Measurements from ENCODE around the gene KANSL1. TPM values are rescaled to one million over a fixed set of nuclear protein-coding genes. Genes with fewer than 3 reads are reported as not detected.

The KANSL1 gene
- total RNA-seq, 1 experiment from 2014 or later: 47.6 TPM

DNA sequence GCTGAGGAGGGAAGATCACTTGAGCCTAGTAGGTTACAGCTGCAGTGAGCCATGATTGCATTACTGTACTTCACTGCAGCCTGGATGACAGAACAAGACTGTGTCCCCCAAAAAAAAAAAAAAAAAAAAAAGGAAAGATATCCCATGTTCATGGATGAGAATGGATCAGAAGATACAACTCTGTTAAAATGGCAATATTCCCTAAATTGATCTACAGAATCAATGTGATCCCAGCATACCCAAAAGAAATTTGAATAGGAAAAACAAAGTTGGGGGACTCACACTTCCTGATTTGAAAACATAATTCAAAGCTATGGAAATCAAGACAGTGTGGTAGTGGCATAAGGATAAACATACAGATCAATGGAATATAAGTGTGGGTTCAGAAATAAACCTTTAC is 12.7 kb upstream of the KANSL1 start:
- Histone ChIP-seq H3F3A (ENCODE audit: low read length, unreplicated experiment) (no peaks in the 10 kb centered on the region), H3K4me3 (ENCODE audit: low read length) (no peak overlapping the region), H3K4me2 (ENCODE audit: low read length) (no peak overlapping the region), H4K20me1 (ENCODE audit: low read length) (0 out of 2 replicates have a peak, but pooled peaks cover under 1% of the 10 kb centered on the region), H3K4me1 (ENCODE audit: insufficient read depth, low read length) (no peaks in the 10 kb centered on the region), H2AFZ (ENCODE audit: low read length) (no peak overlapping the region), H3K36me3 (ENCODE audit: low read depth, low read length) (peaks cover 39% of the 10 kb centered on the region), H3K79me2 (ENCODE audit: low read length) (peaks cover 91% of the 10 kb centered on the region), H3K27ac (ENCODE audit: low read length) (no peak overlapping the region), H3K9me2 (replicated peaks; ENCODE audit: low read length) (no peaks in the 10 kb centered on the region), H3K27me3 (ENCODE audit: low read length) (no peaks in the 10 kb centered on the region), H3K9me3 (ENCODE audit: low read length) (peaks cover 12% of the 10 kb centered on the region; the same call in 1 of the 2 replicates), H3K9ac (ENCODE audit: low read length) (no peak overlapping the region)
- ATAC-seq: no peak
- ChIA-PET CTCF (no interaction called here), POLR2A (ENCODE audit: unreplicated experiment) (interaction anchor here (0.6 kb wide), 1 partner anchor 56 kb away, joined by 3 read pairs; no protein-coding TSS in a partner anchor)
- BruUV-seq (replicated peaks): no TSS peak
- TF ChIP-seq EZH2phosphoT487 (IDR thresholded peaks at IDR 0.05; ENCODE audit: borderline replicate concordance, low read length) (no peak), EZH2 (IDR thresholded peaks at IDR 0.05; ENCODE audit: low read length, unreplicated experiment) (no peak)
- TF ChIP-seq, protein P1, sequence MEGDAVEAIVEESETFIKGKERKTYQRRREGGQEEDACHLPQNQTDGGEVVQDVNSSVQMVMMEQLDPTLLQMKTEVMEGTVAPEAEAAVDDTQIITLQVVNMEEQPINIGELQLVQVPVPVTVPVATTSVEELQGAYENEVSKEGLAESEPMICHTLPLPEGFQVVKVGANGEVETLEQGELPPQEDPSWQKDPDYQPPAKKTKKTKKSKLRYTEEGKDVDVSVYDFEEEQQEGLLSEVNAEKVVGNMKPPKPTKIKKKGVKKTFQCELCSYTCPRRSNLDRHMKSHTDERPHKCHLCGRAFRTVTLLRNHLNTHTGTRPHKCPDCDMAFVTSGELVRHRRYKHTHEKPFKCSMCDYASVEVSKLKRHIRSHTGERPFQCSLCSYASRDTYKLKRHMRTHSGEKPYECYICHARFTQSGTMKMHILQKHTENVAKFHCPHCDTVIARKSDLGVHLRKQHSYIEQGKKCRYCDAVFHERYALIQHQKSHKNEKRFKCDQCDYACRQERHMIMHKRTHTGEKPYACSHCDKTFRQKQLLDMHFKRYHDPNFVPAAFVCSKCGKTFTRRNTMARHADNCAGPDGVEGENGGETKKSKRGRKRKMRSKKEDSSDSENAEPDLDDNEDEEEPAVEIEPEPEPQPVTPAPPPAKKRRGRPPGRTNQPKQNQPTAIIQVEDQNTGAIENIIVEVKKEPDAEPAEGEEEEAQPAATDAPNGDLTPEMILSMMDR (conservative IDR thresholded peaks at IDR 0.05; ENCODE audit: low read depth, low read length): no peak
- intact Hi-C loops (cut with micrococcal nuclease): no loop called here
- no peak for DNase-seq

DNA sequence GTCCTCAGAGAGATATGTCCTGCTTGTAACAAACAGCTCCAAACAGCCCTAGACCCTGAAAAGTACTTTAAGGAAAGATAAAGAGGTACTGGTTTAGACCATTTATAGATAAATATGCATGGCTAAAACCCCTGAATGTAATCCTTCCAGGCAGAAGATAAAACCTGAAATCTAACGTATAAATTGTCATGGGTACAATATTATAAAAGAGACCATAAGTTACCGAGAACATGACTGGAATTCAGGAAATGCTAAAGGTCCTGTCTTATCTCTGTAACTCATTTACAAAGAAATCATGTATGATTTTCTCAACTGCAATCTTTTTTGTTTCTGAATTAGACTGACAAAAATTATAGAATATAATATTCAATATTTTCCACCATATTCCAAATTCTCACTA is 9.2 kb upstream of the KANSL1 start:
- Histone ChIP-seq H2AFZ (ENCODE audit: low read length) (no peak overlapping the region), H3K36me3 (ENCODE audit: low read depth, low read length) (peaks cover 34% of the 10 kb centered on the region), H3K9ac (ENCODE audit: low read length) (no peak overlapping the region), H3K79me2 (ENCODE audit: low read length) (peaks cover 95% of the 10 kb centered on the region), H3K4me2 (ENCODE audit: low read length) (no peak overlapping the region), H3K9me2 (replicated peaks; ENCODE audit: low read length) (no peaks in the 10 kb centered on the region), H3K27ac (ENCODE audit: low read length) (no peak overlapping the region), H3K4me3 (ENCODE audit: low read length) (no peak overlapping the region), H4K20me1 (ENCODE audit: low read length) (no peaks in the 10 kb centered on the region), H3K27me3 (ENCODE audit: low read length) (no peaks in the 10 kb centered on the region), H3K9me3 (ENCODE audit: low read length) (peaks cover 12% of the 10 kb centered on the region; the same call in 1 of the 2 replicates), H3F3A (ENCODE audit: low read length, unreplicated experiment) (no peaks in the 10 kb centered on the region), H3K4me1 (ENCODE audit: insufficient read depth, low read length) (no peaks in the 10 kb centered on the region)
- TF ChIP-seq EZH2phosphoT487 (IDR thresholded peaks at IDR 0.05; ENCODE audit: borderline replicate concordance, low read length) (no peak), EZH2 (IDR thresholded peaks at IDR 0.05; ENCODE audit: low read length, unreplicated experiment) (no peak)
- TF ChIP-seq, protein P1 (conservative IDR thresholded peaks at IDR 0.05; ENCODE audit: low read depth, low read length): no peak
- no peak for ATAC-seq
- ChIA-PET CTCF (no interaction called here), POLR2A (ENCODE audit: unreplicated experiment) (no interaction called here)
- intact Hi-C loops (cut with micrococcal nuclease): no loop called here
- no peak for DNase-seq
- BruUV-seq (replicated peaks): no TSS peak

DNA sequence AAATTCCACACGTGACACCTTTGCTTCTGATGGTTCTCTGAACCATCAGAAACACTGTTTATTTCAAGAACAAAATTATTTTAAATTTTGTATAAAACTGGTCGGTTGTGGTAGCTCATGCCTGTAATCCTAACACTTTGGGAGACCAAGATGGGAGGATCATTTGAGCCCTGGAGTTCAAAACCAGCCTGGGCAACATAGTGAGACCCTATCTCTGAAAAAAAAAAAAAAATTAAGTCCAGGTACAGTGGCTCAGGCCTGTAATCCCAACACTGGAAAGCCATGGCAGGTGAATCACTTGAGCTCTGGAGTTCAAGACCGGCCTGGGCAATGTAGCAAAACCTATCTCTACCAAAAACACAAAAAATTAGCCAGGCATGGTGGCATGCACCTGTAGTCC is 8.3 kb upstream of the KANSL1 start:
- intact Hi-C loops (cut with micrococcal nuclease): no loop called here
- Histone ChIP-seq H3K9me2 (replicated peaks; ENCODE audit: low read length) (no peaks in the 10 kb centered on the region), H3K4me1 (ENCODE audit: insufficient read depth, low read length) (no peaks in the 10 kb centered on the region), H3K36me3 (ENCODE audit: low read depth, low read length) (peaks cover 30% of the 10 kb centered on the region), H3K9me3 (ENCODE audit: low read length) (peaks cover 10% of the 10 kb centered on the region; the same call in 1 of the 2 replicates), H3K27ac (ENCODE audit: low read length) (no peak overlapping the region), H3K27me3 (ENCODE audit: low read length) (no peaks in the 10 kb centered on the region), H2AFZ (ENCODE audit: low read length) (no peak overlapping the region), H3K4me2 (ENCODE audit: low read length) (no peak overlapping the region), H3K9ac (ENCODE audit: low read length) (no peak overlapping the region), H3K4me3 (ENCODE audit: low read length) (no peak overlapping the region), H3F3A (ENCODE audit: low read length, unreplicated experiment) (no peaks in the 10 kb centered on the region), H4K20me1 (ENCODE audit: low read length) (no peaks in the 10 kb centered on the region), H3K79me2 (ENCODE audit: low read length) (peaks cover 98% of the 10 kb centered on the region)
- DNase-seq (no peak), ATAC-seq (no peak)
- ChIA-PET CTCF (no interaction called here), POLR2A (ENCODE audit: unreplicated experiment) (no interaction called here)
- BruUV-seq (replicated peaks): no TSS peak
- TF ChIP-seq, protein P1 (conservative IDR thresholded peaks at IDR 0.05; ENCODE audit: low read depth, low read length): no peak
- TF ChIP-seq EZH2phosphoT487 (IDR thresholded peaks at IDR 0.05; ENCODE audit: borderline replicate concordance, low read length) (no peak), EZH2 (IDR thresholded peaks at IDR 0.05; ENCODE audit: low read length, unreplicated experiment) (no peak)

All from PC-3 (cell line).